Measurements from ENCODE around the gene WFS1. TPM values are rescaled to one million over a fixed set of nuclear protein-coding genes. Genes with fewer than 3 reads are reported as not detected.
A peak's percentile ranks its signal among the peaks of the same experiment; 100 is the strongest.

WFS1 gene
- total and polyA plus RNA-seq, 10 donors: 4.9 to 62.2 (median 34.8) TPM

GRCh38 chr4:6265546-6265945 lies 4.1 kb upstream of the WFS1 start:
- H3K27me3 ChIP-seq (replicated peaks in 1 of 7): peaks cover 0 to 38% (median 0%) of the 10 kb centered on the region in 7 donors
- H3K27ac ChIP-seq: no peak overlapping the region
- intact Hi-C loops (cut with DNase I; ENCODE audit: low total_unique reads): no loop called here
- WGBS, 5 donors: 86 to 94% (median 88%) methylated on average over 3 of the region's 3 CpGs
- no peak for DNase-seq
- no peaks in the 10 kb centered on the region for H3K9me3 ChIP-seq
- H3K4me3 ChIP-seq: no peak overlapping the region
- no peaks in the 10 kb centered on the region for H3K36me3 ChIP-seq
- no peak for TF ChIP-seq POLR2A (IDR thresholded peaks at IDR 0.05)
- TF ChIP-seq POLR2AphosphoS5 (IDR thresholded peaks at IDR 0.05): no peak
- TF ChIP-seq CTCF (IDR thresholded peaks at IDR 0.05 in 8 of 11, conservative IDR thresholded peaks at IDR 0.05 in 3 of 11): no peak
- peaks cover 0 to 32% (median 20%) of the 10 kb centered on the region in 6 donors for H3K4me1 ChIP-seq

- Histone ChIP-seq H3K36me3 (no peaks in the 10 kb centered on the region), H3K4me1 (peaks cover 0 to 52% (median 39%) of the 10 kb centered on the region in 6 donors), H3K9me3 (no peaks in the 10 kb centered on the region), H3K4me3 (no peak overlapping the region), H3K27ac (no peak overlapping the region), H3K27me3 (replicated peaks in 1 of 7) (peaks cover 0 to 28% (median 0%) of the 10 kb centered on the region in 7 donors)
- TF ChIP-seq CTCF (IDR thresholded peaks at IDR 0.05 in 8 of 11, conservative IDR thresholded peaks at IDR 0.05 in 3 of 11): no peak
- 6 to 14% (median 8%) methylated on average over 3 of the region's 3 CpGs for WGBS, 5 donors
- DNase-seq: no peak
- intact Hi-C loops (cut with DNase I; ENCODE audit: low total_unique reads): no loop called here
Observed at GRCh38 chr4:6267573-6267972, 2.1 kb upstream of the WFS1 start.

GRCh38 chr4:6268650-6269615 lies 717 bp upstream of the WFS1 start:
- peak overlapping the region in 4 of 8 donors; percentile 43 to 82 (median 78) for H3K27ac ChIP-seq
- H3K4me1 ChIP-seq: peaks cover 5 to 66% (median 48%) of the 10 kb centered on the region in 6 donors
- intact Hi-C loops (cut with DNase I; ENCODE audit: low total_unique reads): no loop called here
- TF ChIP-seq POLR2A (IDR thresholded peaks at IDR 0.05): no peak
- TF ChIP-seq POLR2AphosphoS5 (IDR thresholded peaks at IDR 0.05): no peak
- WGBS, 5 donors: 21 to 30% (median 25%) methylated on average over 17 to 32 of the region's 32 CpGs
- no peaks in the 10 kb centered on the region for H3K36me3 ChIP-seq
- H3K4me3 ChIP-seq: peak overlapping the region; percentile 4 to 99 (median 84)
- peak; percentile 75 for DNase-seq
- peaks cover 0 to 19% (median 0%) of the 10 kb centered on the region in 7 donors for H3K27me3 ChIP-seq (replicated peaks in 1 of 7)
- no peaks in the 10 kb centered on the region for H3K9me3 ChIP-seq

GRCh38 chr4:6270636-6271121 lies 1.0 kb downstream of the WFS1 start:
- peaks cover 0 to 19% (median 0%) of the 10 kb centered on the region in 7 donors for H3K27me3 ChIP-seq (replicated peaks in 1 of 7)
- 45 to 54% (median 49%) methylated on average over 8 of the region's 8 CpGs for WGBS, 5 donors
- H3K9me3 ChIP-seq: no peaks in the 10 kb centered on the region
- peaks cover 7 to 77% (median 57%) of the 10 kb centered on the region in 6 donors for H3K4me1 ChIP-seq
- H3K27ac ChIP-seq: peak overlapping the region in 4 of 8 donors; percentile 75 to 82 (median 80)
- no peak for TF ChIP-seq POLR2AphosphoS5 (IDR thresholded peaks at IDR 0.05)
- no peak for TF ChIP-seq POLR2A (IDR thresholded peaks at IDR 0.05)
- no peak for TF ChIP-seq CTCF (IDR thresholded peaks at IDR 0.05 in 8 of 11, conservative IDR thresholded peaks at IDR 0.05 in 3 of 11)
- intact Hi-C loops (cut with DNase I; ENCODE audit: low total_unique reads): no loop called here
- peak overlapping the region; percentile 76 to 99 (median 86) for H3K4me3 ChIP-seq
- peak; percentile 77 for DNase-seq
- no peaks in the 10 kb centered on the region for H3K36me3 ChIP-seq
